Osteocyte (in vitro differentiated cells): Measurements from ENCODE around the gene FAM24B. TPM values are rescaled to one million over a fixed set of nuclear protein-coding genes. Genes with fewer than 3 reads are reported as not detected.
"Not testable (repeated sequence)": the region's sequence is repeated elsewhere in the genome, so short reads cannot be mapped to it uniquely, and the experiment has no call there.

ENCODE experiments used
- DNase-seq: peaks from one replicate; pipeline ENCODE4 v3.0.0; 2021; ENCODE audit warnings: mixed read lengths; ENCODE audit not compliant: unreplicated experiment; ENCODE audit errors: extremely low spot score
- H3K27ac Mint-ChIP-seq: one replicate; pipeline ENCODE4 v1.8.0; 2021; ENCODE audit warnings: mild to moderate bottlenecking, mixed read lengths; ENCODE audit not compliant: unreplicated experiment
- H3K27me3 Mint-ChIP-seq: one replicate; pipeline ENCODE4 v1.8.0; 2021; ENCODE audit warnings: mixed read lengths; ENCODE audit not compliant: unreplicated experiment
- H3K36me3 Mint-ChIP-seq: one replicate; pipeline ENCODE4 v1.8.0; 2021; ENCODE audit warnings: mixed read lengths; ENCODE audit not compliant: unreplicated experiment
- H3K4me1 Mint-ChIP-seq: one replicate; pipeline ENCODE4 v1.8.0; 2021; ENCODE audit warnings: mixed read lengths; ENCODE audit not compliant: unreplicated experiment
- H3K4me3 Mint-ChIP-seq: one replicate; pipeline ENCODE4 v1.8.0; 2021; ENCODE audit warnings: mild to moderate bottlenecking, moderate library complexity, mixed read lengths; ENCODE audit not compliant: unreplicated experiment
- H3K9me3 Mint-ChIP-seq: one replicate; pipeline ENCODE4 v1.8.0; 2021; ENCODE audit warnings: mixed read lengths; ENCODE audit not compliant: unreplicated experiment
- total RNA-seq: library from RNA; stranded (reverse); gene quantifications from 2 replicates; pipeline ENCODE4 v1.2.1, GENCODE V29; 2021
- TF ChIP-seq, protein P1 (sequence below): fragments of 200-600 bp; sonication (generic); IDR thresholded peaks from 2 replicates; pipeline ENCODE4 v1.5.0; 2021; ENCODE audit warnings: antibody characterized with exemption, mild to moderate bottlenecking, moderate library complexity

Gene FAM24B
- total RNA-seq, 1 donor from 2014 or later: 0.70 TPM

DNA sequence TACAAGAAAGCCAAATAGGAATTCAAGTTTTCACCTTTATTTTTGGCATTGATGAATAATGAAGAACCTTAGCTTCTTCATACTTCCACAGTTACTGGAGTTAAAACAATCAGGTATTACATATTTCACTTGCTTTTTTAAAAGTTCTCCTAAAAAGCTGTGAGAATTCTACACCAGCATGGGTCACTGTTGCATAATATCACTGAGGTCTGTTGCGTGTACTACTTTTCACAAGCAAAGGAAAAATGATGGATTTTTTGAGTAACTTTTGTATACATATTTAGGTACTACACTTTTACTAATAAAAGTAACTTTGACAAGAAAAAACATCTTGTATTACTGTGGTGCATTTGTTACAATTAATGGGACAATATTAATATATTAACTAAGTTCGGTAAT is 15.2 kb downstream of the FAM24B start:
- Mint-ChIP-seq H3K27ac (peak overlapping the region; percentile 70), H3K9me3 (no peaks in the 10 kb centered on the region), H3K27me3 (no peaks in the 10 kb centered on the region), H3K4me3 (no peak overlapping the region), H3K36me3 (no peaks in the 10 kb centered on the region), H3K4me1 (peaks cover 32% of the 10 kb centered on the region)
- TF ChIP-seq, protein P1, sequence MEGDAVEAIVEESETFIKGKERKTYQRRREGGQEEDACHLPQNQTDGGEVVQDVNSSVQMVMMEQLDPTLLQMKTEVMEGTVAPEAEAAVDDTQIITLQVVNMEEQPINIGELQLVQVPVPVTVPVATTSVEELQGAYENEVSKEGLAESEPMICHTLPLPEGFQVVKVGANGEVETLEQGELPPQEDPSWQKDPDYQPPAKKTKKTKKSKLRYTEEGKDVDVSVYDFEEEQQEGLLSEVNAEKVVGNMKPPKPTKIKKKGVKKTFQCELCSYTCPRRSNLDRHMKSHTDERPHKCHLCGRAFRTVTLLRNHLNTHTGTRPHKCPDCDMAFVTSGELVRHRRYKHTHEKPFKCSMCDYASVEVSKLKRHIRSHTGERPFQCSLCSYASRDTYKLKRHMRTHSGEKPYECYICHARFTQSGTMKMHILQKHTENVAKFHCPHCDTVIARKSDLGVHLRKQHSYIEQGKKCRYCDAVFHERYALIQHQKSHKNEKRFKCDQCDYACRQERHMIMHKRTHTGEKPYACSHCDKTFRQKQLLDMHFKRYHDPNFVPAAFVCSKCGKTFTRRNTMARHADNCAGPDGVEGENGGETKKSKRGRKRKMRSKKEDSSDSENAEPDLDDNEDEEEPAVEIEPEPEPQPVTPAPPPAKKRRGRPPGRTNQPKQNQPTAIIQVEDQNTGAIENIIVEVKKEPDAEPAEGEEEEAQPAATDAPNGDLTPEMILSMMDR: no peak
- no peak for DNase-seq

DNA sequence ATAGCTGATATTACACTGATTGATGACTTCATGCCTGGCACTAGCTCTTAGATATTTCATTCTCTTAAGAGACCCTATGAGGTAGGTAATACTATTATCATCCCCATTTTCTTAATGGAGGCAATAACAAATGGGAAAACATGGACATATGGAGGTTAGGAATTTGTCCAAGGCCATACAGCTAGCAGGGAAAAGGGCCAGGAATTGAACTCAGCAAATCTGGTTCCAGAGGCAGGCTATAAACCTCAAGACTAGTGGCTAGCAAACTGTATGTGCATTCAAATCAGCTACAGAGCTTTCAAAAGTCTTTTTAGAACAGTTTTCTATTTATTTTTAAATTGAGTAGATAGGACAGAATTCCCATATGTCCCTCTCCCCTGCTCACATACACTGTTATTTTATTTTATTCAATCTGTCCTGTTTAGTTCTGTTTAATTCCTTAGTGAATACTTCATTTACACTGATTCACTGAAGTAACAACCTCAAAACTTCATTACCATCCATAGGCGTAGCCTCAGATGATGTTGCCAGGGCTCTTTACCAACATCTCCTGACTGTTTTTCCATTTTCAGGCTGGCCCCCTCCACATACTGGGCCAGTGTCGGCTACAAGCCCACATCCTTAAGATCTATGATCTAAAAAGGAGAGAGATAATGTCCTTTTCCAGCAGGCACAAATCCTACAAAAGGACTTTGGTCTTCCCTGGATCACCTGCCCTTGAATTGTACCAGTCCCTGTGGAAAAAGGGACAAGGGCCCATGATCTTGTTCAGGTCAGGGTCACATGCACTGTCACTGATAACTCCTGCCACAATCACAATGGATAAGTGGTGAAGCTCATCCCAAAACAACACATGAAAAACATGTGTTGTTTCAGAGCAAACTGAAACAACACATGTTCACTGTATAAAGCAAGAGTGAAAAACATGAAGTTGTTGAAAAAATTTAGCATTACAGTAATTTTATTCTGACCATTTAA is 15.9 kb downstream of the FAM24B start:
- TF ChIP-seq, protein P1: no peak
- H3K4me3 Mint-ChIP-seq: no peak overlapping the region
- no peak for DNase-seq
- peaks cover 32% of the 10 kb centered on the region for H3K4me1 Mint-ChIP-seq
- H3K27me3 Mint-ChIP-seq: no peaks in the 10 kb centered on the region
- peak overlapping the region; percentile 23 for H3K27ac Mint-ChIP-seq
- H3K36me3 Mint-ChIP-seq: no peaks in the 10 kb centered on the region
- no peaks in the 10 kb centered on the region for H3K9me3 Mint-ChIP-seq

DNA sequence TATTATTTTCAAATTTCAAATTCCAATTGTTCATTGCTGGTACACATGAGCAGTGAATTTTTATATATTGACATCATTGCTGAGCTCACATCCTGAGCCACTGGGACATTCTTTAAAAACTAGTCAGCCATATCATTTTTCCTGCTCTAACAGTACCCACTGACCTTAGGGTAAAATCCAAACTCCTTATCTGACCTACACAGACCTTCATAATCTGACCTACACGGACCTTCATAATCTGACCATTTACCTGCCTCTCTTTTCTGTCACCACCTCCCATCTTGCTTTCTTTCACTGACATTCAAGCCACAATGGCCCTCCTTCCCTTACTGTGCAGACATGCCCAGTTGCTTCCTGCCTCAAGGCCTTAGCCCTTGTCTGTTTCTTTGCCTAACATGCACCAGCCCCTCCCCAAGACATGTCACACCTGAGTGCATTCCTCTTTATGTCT is 17.6 kb downstream of the FAM24B start:
- H3K4me3 Mint-ChIP-seq: no peak overlapping the region
- TF ChIP-seq, protein P1: no peak
- no peaks in the 10 kb centered on the region for H3K9me3 Mint-ChIP-seq
- H3K27ac Mint-ChIP-seq: no peak overlapping the region
- H3K36me3 Mint-ChIP-seq: no peaks in the 10 kb centered on the region
- no peak for DNase-seq
- peaks cover 32% of the 10 kb centered on the region for H3K4me1 Mint-ChIP-seq
- no peaks in the 10 kb centered on the region for H3K27me3 Mint-ChIP-seq

DNA sequence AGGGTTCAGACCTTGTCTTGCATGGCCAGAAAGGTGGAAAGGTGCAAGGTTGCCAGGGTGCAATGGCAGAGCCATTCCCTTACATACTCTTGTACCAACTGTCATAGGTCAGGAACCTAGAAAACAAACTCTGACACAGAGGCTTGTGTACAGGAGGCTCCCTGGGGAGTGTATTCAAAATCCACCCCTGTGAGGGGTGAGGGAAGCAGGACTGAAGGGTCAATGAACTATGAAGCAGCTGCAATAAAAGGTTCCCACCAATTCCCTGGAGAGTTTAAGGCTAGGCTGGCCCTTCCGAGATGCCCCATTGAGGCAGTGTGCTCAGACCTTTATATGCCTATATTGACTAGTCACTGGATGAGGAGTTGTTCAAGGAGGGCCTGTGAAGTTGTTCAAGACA is 19.9 kb downstream of the FAM24B start:
- Mint-ChIP-seq H3K4me1 (peaks cover 29% of the 10 kb centered on the region), H3K36me3 (no peaks in the 10 kb centered on the region), H3K4me3 (no peak overlapping the region), H3K27me3 (no peaks in the 10 kb centered on the region), H3K9me3 (no peaks in the 10 kb centered on the region), H3K27ac (no peak overlapping the region)
- no peak for DNase-seq
- TF ChIP-seq, protein P1: no peak

DNA sequence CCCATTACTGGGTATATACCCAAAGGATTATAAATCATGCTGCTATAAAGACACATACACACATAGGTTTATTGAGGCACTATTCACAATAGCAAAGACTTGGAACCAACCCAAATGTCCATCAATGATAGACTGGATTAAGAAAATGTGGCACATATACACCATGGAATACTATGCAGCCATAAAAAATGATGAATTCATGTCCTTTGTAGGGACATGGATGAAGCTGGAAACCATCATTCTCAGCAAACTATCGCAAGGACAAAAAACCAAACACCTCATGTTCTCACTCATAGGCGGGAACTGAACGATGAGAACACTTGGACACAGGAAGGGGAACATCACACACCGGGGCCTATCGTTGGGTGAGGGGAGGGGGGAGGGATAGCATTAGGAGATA is 21.3 kb downstream of the FAM24B start:
- not testable (repeated sequence) for H3K27me3 Mint-ChIP-seq, DNase-seq, H3K36me3 Mint-ChIP-seq, H3K27ac Mint-ChIP-seq, H3K9me3 Mint-ChIP-seq, H3K4me3 Mint-ChIP-seq
- peaks cover 33% of the 10 kb centered on the region for H3K4me1 Mint-ChIP-seq
